RWPE1 (cell line): ENCODE results near the gene ARHGEF25.

Experiments
- CTCF ChIA-PET: fragments of 350-600 bp; sonication (Branson Sonifier 250); formaldehyde crosslinking; extraction: SDS; loops from one replicate; lab custom pipeline; 2021; lab: Yijun Ruan, JAX
- POLR2A ChIA-PET: fragments of 400-600 bp; formaldehyde crosslinking; extraction: SDS; loops from one replicate; lab custom pipeline; 2020; ENCODE audit warnings: antibody characterized with exemption; ENCODE audit not compliant: low non-redundant PET; lab: Yijun Ruan, JAX
- DNase-seq: peaks from one replicate; pipeline ENCODE4 v3.0.0; 2012; ENCODE audit warnings: low spot score
- H3K27ac ChIP-seq: fragments of 450-650 bp; 2 replicates; pipeline ENCODE4 v1.5.1; 2017
- CTCF ChIP-seq: fragments of 450-650 bp; conservative IDR thresholded peaks from 2 replicates; pipeline ENCODE4 v1.5.1; 2017; ENCODE audit warnings: low read depth, mild to moderate bottlenecking

ARHGEF25 gene

DNA sequence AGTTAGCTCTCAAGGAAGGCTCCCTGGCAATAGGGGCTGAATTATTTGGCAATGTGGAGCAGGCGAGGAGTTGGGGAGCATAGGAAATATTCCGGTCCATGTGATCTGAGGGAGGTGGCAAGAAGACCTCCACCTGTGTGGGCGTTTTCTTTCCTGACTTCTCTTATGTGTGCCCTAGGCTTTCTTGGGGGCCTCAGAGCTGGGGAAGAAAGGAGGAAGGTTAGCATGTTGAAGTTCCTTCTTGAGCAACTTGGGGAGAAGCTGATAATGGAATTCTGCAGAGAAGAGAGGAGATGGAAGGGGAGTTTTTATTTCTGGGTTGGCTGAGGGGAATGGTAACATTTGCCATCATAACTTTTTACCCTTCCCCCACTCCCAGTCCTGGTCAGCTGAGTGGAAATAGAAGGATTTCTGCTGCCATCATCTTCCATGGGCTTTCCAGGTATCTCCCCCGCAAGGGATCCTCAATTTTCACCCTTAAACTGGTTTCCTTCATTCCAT lies 5.4 kb upstream of the ARHGEF25 start:
- ChIA-PET POLR2A (no interaction called here), CTCF (interaction anchor here (0.6 to 1.9 kb wide), 7 partner anchors 9 to 130 kb away, joined by 3 to 9 read pairs (median 4); partner anchors contain the start of gene B4GALNT1)

DNA sequence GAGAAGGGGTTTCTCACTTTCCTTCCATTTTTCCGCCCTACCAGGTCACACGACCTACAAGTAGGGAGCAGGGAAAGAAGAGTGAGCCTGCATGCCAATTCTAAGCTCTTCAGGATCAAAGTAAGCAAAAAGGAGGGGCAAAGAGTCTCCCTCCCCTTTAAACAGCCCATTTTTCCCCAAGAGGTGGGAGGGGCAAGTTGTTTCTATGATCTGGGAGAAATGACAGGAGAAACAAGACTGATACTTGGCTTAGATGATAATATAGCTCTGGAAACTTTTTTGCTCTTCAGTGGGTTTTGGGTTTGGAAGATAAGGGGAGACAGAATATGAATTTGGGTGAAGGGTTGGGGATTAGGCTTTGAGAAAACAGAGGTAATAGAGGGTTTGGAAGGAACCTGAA lies 4.8 kb upstream of the ARHGEF25 start:
- ChIA-PET POLR2A (no interaction called here), CTCF (interaction anchor here (0.6 to 1.9 kb wide), 5 partner anchors 14 to 129 kb away, joined by 3 to 9 read pairs (median 4); partner anchors contain the start of gene B4GALNT1)
- no peak for TF ChIP-seq CTCF
- H3K27ac ChIP-seq: no peak overlapping the region
- no peak for DNase-seq

More for the DNA sequence above, 5.4 kb upstream of the ARHGEF25 start:
- H3K27ac ChIP-seq: peak overlapping the region; percentile 72
- TF ChIP-seq CTCF: no peak
- DNase-seq: no peak

- POLR2A ChIA-PET: no interaction called here
- CTCF ChIA-PET: interaction anchor here (0.7 to 1.9 kb wide), 4 partner anchors 24 to 556 kb away, joined by 3 to 9 read pairs (median 4); partner anchors contain the start of gene B4GALNT1
- H3K27ac ChIP-seq: no peak overlapping the region
- no peak for DNase-seq
- TF ChIP-seq CTCF: no peak
Observed at GRCh38 chr12:57606821-57607220, 4.4 kb upstream of the ARHGEF25 start.

- ChIA-PET POLR2A (interaction anchor here (0.6 kb wide), 1 partner anchor 40 kb away, joined by 6 read pairs; no protein-coding TSS in a partner anchor), CTCF (interaction anchor here (0.6 to 1.2 kb wide), 3 partner anchors 14 to 432 kb away, joined by 4 to 14 read pairs (median 6); no protein-coding TSS in a partner anchor)
- H3K27ac ChIP-seq: peak overlapping the region; percentile 43
- no peak for DNase-seq
- no peak for TF ChIP-seq CTCF
Observed at GRCh38 chr12:57607958-57608663, 3.1 kb upstream of the ARHGEF25 start.

DNA sequence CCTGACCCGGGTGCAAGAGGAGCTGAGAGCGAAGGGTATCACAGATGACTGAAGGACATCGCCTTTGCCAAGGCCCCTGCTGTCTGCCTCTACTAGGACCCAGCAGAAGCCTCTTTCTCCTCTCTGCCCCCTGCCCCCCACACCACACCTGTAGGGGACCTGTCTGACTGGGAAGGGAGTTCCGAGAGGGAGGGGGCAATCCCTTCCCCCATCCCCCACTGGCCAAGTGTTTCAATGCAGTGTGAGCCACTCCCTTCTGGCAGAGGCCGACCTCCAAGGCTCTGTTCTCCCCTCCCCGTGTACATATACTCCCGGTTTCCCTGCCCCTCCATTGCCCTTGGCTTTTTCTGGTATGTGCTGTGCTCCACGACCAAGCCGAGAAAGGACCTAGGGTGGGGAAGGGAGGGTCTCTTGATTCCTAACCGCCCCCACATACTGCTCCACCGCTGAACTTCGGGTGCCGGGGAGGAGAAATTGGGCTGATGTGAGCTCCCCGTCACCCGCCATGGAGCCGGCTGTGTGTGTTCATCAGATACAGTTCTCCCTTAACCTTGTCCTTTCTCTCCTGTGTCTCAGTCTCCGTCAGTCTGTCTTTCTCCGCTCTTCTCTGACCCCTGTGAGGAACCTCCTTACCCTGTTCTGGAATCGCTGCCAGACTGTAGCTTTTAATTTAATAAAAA lies 2.0 kb upstream of the ARHGEF25 start:
- no peak for DNase-seq
- H3K27ac ChIP-seq: peak overlapping the region; percentile 43
- CTCF ChIA-PET: no interaction called here
- POLR2A ChIA-PET: interaction anchor here (0.6 kb wide), 1 partner anchor 146 kb away, joined by 3 read pairs; no protein-coding TSS in a partner anchor
- TF ChIP-seq CTCF: no peak
